SH-SY5Y (cell line): ENCODE measurements around the gene INPP5A.

Experiments used
- GATA2 ChIP-seq: IDR thresholded peaks from 2 replicates; pipeline ENCODE4 v1.6.1; 2011; ENCODE audit warnings: mild to moderate bottlenecking, low read depth, low read length
- GATA3 ChIP-seq: IDR thresholded peaks from 2 replicates; pipeline ENCODE4 v1.6.1; 2011; ENCODE audit warnings: low read depth, mild to moderate bottlenecking, low read length, moderate library complexity

GRCh38 chr10:132601567-132601966 lies 64.0 kb downstream of the INPP5A start:
- no peak for TF ChIP-seq GATA2
- no peak for TF ChIP-seq GATA3
